Hematopoietic multipotent progenitor cell treated with erythropoietin and hydrocortisone succinate and interleukin-3 and kit ligand, for 4 days (in vitro differentiated cells): ENCODE results near the gene PDS5B.

Experiments
- DNase-seq: peaks from one replicate; pipeline ENCODE4 v3.0.0-alpha.2; 2015

Gene PDS5B

DNA sequence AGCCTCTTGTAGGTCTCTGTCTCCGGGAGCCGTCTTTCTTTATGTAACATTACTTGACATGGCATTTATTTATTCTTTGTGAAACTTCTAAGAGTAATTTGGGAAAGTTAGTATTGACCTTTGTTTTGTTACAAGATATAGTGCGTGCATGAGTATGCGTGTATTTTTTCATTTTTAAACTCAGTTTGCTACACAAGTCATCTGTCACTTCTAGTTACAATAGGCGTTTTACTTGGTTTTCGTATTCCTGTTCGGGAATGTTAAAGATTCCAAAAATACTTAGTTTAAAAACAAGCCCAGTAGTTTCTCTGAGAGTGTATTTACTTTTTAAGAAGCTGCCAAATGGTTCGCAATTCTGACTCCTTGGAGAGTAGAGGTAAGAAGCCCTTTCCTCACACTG, 3.2 kb downstream of the PDS5B start:
- DNase-seq = no peak

- DNase-seq = no peak
These were observed 4.0 kb downstream of the PDS5B start for GRCh38 chr13:32590266-32590665.

- no peak for DNase-seq
These were observed 5.8 kb downstream of the PDS5B start for GRCh38 chr13:32592082-32592481.

DNA sequence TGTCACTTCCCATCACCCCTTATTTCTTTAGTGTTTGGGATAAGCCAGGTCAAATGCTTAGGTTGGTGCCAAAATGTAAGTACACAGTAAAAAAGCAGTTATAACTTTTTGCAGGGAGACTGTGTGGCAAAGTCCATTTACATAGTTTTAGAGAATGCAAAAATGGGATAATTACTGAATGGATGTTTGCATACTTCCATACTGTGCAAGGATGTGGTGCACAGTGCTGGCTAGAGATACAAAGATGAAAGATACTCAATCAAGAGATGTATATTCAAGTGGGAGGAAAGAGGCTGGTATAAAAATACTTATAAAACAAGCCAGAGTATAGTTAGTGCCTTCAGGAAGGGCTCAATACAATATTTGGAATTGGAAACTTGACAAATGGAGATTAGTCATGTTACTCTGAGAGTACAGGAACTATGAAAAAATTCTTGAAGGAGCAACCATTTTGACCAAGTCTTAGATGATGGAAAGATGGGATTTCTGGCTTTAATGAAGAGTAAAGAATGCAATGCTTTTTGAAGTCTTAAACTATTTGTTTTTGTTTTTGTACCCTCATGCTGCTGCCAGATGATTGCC, 8.0 kb downstream of the PDS5B start:
- no peak for DNase-seq

GRCh38 chr13:32595306-32595705, 9.1 kb downstream of the PDS5B start:
- no peak for DNase-seq

DNA sequence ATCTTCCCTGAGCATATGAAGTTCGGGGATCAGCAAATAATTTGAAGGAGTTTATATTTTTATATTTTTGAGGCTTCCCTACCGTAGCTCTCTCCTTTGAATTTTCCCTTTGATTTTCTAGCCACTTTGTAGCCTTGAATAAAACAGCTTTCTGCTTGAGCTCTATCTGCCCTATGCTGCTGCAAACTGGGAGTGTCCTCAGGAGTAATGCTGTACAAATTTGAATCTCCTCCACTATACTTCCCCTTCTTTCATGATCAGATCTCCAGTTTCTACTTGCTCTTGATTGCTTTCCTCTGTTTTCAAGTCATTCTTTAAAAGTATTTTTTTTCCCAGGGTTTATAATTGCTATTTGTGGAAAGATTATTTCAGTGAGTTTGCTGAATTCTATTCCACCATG, 14.6 kb downstream of the PDS5B start:
- peak; percentile 71 for DNase-seq

DNA sequence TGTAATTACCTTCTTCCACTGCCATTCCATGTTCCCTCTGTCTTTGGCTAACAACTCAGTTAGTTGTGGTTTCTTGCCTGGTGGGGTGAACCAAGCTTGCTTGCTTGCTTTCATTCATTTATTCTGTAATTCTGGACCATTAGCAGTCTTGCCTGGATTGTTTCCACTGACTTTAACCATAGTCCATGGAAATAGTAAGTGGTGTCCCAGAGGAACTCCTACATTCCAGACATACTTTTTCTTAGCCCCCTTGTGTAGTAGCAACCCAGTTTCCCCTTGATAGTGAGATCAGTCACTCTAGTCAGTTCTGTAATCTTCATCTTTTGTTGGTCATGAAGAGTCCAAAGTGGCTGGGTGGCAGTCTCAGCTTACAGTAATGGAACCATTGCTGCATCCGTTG, 23.2 kb downstream of the PDS5B start:
- DNase-seq = no peak

DNA sequence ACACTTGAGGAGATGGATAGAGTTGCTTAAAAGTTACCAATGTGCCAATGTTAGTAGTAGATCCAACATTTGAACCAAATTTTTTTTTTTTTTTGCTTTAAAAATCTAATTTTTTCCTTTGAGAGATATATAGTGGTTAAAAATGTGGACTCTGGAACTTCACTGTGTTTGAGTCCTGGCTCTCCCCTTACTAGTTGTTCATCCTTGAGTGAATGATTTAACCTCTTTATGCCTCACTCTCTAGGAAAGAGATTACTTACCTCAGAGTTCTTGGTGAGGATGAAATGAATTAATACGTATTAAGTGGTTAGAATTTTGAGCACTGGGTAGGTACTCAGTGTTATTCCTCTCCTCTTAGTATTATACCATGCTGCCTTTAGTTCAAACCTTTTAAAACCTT, 24.3 kb downstream of the PDS5B start:
- no peak for DNase-seq

- no peak for DNase-seq
These were observed 24.7 kb downstream of the PDS5B start for GRCh38 chr13:32610977-32611376.

DNA sequence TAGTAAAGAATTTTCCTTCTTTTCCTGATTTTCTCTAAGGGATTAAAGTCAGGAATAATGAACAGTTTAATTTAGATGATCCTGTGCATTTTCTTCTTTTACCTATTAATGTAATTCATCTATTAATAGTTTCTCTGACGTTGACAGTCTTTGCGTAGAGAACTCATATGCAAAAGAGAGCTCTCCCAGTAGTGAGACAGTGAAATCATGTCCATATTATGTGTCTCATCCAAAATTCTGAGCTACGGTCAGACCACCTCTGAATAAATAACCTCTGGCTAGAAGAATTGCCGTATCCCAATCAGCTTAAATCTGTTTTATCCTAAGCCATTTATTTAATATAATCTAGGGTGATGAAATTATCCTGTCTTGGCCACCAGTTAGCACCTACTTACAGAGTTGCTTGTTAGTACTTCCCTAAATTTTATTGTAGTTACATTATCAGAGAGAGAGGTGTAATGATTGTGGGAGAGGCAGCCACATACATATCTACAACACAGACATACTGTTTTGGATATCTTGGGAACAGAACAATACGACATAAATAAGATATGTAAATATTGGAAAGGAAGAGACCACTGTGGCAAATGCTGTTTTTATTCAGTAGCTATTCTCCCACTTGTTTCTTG, 30.7 kb downstream of the PDS5B start:
- DNase-seq = peak; percentile 24

DNA sequence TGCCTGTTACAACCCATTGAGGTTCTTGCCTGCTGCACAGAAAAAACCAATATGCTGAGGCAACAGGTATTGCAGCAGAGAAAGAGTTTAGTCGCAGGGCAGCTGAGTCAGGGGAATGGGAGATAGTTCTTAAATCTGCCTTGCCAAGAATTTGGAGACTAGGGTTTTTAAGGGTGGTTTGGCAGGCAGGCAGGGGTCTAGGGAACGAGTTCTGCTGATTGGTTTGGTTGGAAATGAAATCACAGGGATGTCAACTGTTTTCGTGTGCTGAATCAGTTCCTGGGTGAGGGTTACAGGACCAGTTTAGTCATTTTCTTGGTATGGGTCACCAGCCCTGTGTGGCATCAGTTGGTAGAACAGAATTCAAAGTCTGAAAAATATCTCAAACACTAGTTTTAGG, 36.6 kb downstream of the PDS5B start:
- DNase-seq = no peak

DNA sequence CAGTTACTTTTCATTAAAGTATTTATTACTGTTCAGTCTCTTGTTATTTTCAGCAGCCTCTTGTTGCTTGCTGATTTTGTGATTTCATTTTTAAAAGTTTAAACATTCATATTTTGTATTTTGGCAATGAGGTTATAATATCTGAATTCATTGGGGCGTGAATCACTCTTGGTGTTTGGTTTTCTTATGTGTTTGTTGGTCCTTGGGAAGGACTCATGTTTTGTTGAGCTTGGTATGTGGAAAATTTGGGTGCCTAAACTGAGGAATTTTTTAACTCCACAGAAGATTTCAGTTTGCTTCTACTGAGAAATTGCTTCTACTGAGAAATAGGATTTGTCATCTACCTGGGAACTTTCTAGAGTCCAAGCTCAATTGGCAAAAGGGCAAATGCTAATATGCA, 38.2 kb downstream of the PDS5B start:
- no peak for DNase-seq

GRCh38 chr13:32627793-32628192, 41.5 kb downstream of the PDS5B start:
- peak; percentile 29 for DNase-seq

- DNase-seq = no peak
These were observed 43.1 kb downstream of the PDS5B start for GRCh38 chr13:32629313-32629712.

- DNase-seq = no peak
These were observed 43.6 kb downstream of the PDS5B start for GRCh38 chr13:32629866-32630265.

DNA sequence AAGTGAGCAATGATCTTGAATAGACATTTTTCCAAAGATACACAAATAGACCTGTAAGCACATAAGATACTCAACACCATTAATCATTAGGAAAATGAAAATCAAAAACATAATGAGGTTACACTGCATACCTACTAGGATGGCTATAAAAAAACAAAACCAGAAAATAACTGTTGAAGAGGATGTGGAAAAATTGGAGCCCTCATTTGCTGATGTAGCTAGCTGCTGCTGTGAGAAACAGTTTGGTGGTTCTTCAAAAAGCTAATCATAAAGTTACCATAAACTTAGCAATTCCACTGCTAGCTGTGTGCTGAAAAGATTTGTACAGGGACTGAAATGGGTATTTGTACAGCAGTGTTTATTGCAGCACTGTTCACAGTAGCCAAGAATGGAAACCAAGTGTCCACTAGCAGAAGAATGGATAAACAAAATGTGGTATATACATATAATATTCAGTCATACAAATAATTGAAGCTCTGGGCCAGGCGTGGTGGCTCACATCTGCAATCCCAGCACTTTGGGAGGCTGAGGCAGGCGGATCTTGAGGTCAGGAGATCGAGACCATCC, 46.2 kb downstream of the PDS5B start:
- DNase-seq = no peak

DNA sequence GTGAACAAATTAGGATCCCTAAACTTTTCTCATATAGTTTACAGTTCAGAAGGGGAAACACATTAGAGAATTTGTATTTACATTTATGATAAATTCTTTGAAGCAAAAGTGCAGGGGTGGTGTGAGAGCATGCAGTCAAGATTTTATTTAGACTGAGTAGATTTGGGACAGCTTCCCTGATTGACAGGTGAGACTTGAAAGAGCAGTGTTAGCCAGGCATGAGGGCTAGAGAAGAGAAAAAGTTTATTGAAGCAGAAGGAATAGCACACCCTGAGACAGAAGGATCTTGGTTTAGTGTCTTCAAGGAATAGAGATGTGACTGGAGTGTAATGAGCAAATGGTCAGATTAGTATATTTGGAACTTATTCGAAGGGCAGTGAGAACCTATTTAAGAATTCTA, 50.5 kb downstream of the PDS5B start:
- DNase-seq = no peak

DNA sequence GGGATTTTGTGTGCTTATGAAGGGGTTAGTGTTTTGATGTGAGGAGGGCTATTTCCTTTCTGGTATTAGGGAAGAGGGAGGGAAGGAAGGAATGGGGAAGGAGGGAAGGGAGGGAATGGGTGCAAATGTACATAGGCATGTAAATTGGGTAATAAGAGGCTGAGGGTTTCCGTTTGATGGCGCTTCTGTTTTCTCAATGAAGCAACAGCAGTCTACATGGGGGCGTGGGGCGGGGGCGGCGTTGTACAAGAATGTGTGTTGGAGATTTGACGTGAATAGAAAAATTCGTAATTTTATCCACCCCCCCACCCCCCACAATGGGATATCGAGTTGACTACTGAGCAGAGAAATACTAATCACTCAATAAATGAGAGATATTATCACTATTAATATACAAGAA, 52.5 kb downstream of the PDS5B start:
- no peak for DNase-seq

DNA sequence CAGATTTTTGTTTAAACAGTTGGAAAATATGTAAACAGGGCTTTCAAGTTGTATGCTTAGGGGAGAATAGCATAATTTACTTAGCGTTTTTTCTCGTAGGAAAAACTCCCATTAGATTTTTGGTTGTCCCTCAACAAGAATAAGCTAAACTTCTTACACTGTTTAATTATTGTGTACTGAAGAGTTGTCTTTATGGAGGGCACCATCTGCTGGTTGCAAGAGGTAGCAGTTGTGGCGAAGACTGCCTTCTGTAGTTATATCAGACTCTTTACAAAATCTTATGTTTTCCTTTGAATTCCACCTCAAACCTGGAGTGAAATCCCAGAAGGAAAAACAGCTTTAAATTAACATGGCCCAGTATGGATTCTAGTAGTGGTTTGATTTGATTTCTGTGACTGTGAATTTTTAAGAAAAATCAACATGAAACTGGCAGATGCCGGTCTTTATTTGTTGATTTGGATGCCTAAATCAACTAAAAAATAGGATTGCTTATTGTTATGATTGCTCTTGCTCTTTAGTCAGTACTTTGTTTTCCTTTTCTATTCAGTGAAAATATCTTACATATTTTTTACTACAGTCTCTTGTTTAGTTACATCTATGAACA, 53.4 kb downstream of the PDS5B start:
- peak; percentile 88 for DNase-seq

- no peak for DNase-seq
These were observed 56.1 kb downstream of the PDS5B start for GRCh38 chr13:32642316-32642715.

- no peak for DNase-seq
These were observed 56.6 kb downstream of the PDS5B start for GRCh38 chr13:32642858-32643257.

DNA sequence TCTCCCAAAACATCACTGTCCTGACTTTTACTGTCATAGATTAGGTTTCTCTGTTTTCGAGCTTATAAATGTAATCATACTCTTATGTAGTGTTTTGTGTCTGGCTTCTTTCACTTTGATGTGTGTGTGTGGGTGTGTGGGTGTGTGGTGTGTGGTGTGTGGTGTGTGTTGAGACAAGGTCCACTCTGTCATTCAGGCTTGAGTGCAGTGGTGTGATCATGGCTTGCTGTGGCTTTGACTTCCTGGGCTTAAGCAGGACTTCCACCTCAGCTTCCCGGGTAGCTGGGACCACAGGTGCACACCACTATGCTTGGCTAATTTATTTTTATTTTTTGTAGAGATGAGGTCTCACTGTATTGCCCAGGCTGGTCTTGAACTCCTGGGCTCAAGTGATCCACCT, 59.6 kb downstream of the PDS5B start:
- peak; percentile 20 for DNase-seq

DNA sequence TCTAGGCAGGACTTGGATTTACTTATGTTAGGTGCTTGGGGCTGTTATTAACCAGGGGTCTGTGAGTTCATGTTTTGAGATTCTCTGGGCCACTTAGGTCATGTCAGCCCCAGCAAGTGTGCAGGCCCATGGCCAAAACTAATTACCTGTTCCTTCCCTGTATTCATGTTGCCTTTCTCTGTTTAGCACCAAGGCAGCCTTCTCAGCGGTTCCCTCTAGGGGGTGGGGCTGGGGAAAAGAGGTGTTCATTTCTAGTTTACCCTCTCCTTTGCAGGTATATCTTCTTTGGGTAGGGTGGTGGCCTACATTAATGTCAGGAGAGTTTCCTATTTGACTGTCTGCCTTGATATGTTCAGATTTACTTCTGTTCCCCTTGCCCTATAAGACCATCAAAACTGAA, 61.7 kb downstream of the PDS5B start:
- no peak for DNase-seq

- DNase-seq = peak; percentile 88
These were observed 64.6 kb downstream of the PDS5B start for GRCh38 chr13:32650705-32651311.
